LNCaP clone FGC (cell line): ENCODE measurements around the gene KCNJ12.
"Not testable (repeated sequence)": the region's sequence is repeated elsewhere in the genome, so short reads cannot be mapped to it uniquely, and the experiment has no call there.

Source experiments
- DNase-seq: peaks from one replicate; pipeline ENCODE4 v3.0.0-alpha.2; 2011; ENCODE audit warnings: low read depth
- H3K4me3 ChIP-seq: 2 replicates; pipeline ENCODE4 v1.5.1; 2011; ENCODE audit warnings: mild to moderate bottlenecking, low read depth, low read length, control low read depth
- TF ChIP-seq, protein P1 (sequence below): IDR thresholded peaks from 2 replicates; pipeline ENCODE4 v1.5.1; 2012; ENCODE audit warnings: mild to moderate bottlenecking; ENCODE audit not compliant: control insufficient read depth, insufficient read depth; ENCODE audit errors: extremely low read depth

Gene KCNJ12

DNA sequence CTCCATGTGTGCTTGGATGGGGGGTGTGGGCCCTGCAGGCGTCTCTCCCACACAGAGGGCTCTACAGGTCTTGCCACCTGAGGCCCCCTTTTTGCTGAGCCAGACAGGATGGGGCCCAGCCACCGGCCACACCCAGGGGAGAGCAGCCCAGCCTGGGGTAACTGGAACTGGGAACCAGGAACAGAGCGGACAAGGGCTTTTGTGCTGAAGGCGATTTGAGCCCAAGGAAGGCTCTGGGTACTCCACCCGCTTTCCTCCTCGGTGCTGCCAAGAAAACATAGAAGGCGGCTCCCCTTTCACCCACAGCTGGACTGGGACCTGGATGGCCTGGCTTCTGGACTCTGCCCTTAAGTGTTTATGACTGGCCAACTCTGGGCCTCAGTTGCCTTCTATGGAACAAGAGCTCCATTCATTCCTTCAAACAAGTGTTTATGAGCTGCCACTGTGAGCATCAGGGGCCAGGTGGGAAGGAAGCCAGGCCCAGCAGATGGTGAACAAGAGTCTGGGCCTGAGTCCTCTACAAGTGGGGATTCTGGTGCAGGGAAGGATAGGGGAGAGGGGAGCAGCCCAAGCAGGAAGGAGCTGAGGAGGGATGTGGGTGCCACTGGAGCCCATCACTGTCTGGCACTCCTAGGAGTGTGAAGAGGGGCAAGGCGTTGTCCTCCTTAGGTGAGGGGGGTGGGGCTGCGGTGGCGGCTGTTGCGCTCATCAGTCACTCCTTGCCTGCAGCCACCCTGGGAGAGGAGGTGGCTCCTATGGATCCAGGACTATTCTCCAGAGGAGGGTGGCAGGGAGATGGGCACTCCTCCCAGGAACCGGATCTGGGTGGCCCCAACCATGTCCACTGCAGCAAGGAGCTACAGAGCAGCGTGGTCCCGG, 46.4 kb downstream of the KCNJ12 start:
- not testable (repeated sequence) for H3K4me3 ChIP-seq

DNA sequence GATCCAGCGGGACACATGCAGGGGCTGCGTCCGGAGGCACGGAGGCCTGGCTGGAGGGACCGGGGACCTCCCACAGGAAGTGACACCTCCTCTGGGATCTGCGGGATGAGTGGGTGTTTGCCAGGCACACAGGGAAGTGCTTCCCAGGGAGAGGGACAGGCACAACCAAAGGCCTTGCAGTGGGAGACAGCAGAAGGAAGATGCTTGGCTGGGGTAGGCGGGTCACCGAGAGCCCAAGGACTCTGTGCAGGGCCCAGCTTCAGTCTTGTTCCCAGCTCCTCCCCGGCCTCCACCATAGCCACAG, 47.0 kb downstream of the KCNJ12 start:
- not testable (repeated sequence) for DNase-seq, H3K4me3 ChIP-seq

More for the DNA sequence above, 46.4 kb downstream of the KCNJ12 start:
- not testable (repeated sequence) for DNase-seq

DNA sequence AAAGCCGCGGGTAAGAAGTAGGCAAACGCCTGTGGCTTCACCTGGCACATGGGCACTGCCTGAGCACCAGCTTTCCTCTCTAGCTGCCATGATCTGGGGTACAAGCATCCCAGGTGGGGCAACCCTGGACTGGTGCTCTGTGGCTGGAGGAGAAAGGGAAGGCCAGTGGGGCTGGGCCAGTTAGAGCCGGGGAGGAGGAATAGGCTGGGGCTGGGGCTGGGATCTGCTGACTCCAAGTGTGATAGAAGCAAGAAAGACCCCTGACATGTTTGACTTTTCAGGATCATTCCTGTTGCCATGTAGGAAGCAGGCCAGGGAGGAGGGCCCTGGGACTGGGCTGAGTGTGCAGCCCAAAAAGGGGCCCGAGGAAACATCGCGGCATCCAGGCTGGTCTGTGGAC, 48.5 kb downstream of the KCNJ12 start:
- not testable (repeated sequence) for DNase-seq, H3K4me3 ChIP-seq

DNA sequence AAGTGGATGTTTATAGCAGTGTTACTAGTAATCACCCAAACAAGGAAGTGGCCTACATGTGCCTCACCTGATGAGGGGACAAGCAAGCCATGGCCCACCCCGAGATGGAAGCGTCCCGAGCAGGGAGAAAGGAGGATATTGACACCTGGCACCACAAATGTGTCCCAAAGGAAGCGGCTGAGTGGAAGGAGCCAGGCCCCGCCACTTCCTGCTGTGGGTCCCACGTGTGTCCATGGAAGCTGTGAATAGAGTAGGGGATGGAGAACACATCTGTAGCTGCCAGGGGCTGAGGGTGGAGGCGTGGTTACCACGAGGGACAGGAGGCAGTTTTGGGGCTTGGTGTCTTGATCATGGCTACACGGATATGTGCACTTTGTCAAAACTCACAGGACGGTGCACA, 49.2 kb downstream of the KCNJ12 start:
- TF ChIP-seq, protein P1, sequence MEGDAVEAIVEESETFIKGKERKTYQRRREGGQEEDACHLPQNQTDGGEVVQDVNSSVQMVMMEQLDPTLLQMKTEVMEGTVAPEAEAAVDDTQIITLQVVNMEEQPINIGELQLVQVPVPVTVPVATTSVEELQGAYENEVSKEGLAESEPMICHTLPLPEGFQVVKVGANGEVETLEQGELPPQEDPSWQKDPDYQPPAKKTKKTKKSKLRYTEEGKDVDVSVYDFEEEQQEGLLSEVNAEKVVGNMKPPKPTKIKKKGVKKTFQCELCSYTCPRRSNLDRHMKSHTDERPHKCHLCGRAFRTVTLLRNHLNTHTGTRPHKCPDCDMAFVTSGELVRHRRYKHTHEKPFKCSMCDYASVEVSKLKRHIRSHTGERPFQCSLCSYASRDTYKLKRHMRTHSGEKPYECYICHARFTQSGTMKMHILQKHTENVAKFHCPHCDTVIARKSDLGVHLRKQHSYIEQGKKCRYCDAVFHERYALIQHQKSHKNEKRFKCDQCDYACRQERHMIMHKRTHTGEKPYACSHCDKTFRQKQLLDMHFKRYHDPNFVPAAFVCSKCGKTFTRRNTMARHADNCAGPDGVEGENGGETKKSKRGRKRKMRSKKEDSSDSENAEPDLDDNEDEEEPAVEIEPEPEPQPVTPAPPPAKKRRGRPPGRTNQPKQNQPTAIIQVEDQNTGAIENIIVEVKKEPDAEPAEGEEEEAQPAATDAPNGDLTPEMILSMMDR, result no peak
- no peak for DNase-seq
- no peak overlapping the region for H3K4me3 ChIP-seq

DNA sequence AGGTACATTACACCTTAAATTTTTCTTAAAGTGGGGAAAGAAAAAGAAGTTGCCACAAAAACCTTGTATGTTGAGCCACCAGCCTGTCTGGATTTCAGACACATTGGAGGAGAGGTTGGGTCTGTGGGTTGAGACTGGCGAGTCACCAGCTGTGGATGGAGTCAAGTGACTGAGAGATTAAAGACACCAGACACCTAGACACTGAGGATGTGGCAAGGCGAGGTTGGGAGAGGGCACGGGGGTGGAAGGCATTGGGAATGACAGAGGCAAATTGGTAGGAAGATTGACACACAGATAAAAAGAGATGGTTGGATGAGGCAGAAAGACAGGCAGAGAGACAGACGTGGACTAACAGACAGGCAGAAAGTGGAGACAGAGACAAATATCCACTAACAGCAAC, 49.6 kb downstream of the KCNJ12 start:
- H3K4me3 ChIP-seq, result no peak overlapping the region
- TF ChIP-seq, protein P1, result no peak
- no peak for DNase-seq

DNA sequence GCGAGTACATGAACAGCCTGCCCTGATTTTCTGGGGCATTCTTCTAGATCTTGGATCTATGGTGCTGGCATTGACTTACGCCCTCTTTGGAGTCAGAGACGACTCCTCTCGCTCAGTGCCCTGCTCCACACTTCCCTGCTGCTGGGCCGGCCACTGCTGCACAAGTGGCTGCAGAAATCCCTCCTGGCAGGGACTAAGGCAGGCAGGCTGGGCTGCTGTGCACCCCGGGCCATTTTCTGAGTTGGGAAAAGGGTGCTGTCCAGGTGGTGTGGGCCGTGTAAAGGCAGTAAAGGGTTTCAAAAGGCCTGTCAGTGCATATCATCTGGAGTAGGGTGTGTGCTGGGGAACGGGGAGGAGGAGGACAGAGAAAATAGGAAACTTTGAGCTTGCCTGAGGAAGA, 50.1 kb downstream of the KCNJ12 start:
- not testable (repeated sequence) for H3K4me3 ChIP-seq, DNase-seq

DNA sequence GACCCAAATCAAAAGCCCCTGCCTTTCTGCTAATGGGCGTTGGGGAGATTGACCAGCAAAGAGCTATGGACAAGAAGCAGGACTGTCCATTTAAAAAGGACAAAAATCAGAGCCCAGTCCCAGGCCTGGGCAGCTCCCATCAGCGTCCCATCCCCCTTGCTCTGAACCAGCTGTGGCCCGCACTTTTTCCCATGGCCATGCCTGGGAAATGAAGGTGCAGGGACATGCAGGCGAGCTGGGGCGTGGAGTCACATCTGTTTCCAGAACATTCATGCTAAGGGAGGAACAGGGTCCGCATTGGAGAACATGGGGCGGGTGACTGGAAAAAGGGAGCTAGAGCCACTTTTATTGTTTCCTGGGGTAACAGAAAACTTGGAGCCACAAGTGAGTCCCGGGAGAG, 50.7 kb downstream of the KCNJ12 start:
- not testable (repeated sequence) for DNase-seq, H3K4me3 ChIP-seq

DNA sequence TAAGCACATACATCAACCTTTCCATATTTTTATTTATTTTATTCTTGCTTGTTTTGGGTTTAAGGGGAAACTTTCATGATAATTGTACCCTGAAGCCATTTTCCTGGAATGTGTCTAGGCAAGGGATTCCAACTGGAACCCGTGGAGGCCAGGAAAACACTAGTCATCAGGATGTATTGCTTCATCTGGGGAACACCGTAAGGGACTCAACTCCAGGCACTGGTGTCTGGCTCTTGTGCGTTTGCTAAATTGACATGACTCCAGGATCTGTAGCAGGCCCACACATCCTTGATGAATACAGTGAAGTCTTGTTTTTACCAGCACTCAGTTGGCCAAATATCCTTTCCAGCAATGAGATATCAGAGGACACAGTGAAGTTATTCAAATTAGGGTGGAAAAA, 51.6 kb downstream of the KCNJ12 start:
- not testable (repeated sequence) for DNase-seq, H3K4me3 ChIP-seq

DNA sequence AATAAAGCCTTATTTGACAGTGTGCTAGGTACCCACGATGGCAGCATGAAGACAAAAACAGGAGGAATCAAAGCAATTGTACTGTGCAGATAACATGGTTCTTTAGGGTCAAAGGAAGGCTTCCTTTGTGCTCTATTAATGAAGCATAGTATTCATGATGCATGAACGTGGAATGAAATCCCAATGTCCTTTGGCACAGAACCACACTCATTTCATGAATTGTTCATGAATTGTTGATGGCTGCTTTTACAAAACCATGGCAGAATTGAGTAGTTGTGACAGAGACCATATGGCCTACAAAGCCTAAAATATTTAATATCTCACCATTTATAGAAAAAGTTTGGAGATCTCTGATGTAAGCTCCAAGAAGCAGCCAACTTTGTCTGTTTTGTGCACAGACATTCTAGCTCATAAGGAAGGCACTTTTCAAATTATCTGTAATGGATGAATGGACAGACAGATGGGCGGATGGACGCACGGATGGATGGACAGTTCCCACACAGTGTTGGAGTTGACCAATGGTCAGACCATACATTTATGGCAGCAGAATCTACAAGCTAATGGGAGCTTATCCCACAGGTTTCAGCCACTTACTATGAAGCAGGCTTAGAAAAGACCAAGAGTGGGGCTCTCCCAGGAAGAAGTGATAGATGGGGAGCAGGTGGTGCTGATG, 52.7 kb downstream of the KCNJ12 start:
- DNase-seq, H3K4me3 ChIP-seq: not testable (repeated sequence)

DNA sequence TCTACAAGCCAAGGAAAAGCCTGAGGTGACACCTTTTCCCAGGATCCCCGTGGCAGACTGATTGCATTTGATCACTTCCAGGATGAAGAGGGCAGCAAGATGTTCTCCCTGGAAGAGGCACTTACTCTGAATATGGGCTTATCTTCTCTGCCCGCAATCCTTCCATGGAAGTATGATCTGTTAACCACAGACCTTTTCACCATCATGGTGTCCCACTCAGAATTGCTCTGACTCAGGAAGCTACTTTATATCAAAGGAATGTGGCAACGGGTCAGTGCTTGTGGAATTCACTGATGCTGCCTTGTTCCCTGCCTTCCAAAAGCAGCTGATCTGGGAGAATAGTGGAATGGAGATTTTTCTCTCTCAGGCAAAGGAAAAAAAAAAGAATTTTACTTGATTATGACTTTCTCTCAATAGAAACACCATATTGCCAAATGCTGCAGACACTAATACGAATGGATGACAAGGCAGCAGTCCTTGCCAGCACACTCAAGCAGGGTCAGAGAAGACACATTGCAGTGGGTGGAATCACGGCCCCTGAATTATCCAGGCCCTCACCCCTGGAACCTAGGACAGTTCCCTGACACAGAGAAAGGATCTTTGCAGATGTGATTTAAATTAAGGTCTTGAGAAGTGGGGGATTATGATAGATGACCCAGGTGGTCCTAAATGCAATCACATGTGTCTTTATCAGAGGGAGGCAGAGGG, 53.9 kb downstream of the KCNJ12 start:
- DNase-seq, H3K4me3 ChIP-seq: not testable (repeated sequence)

DNA sequence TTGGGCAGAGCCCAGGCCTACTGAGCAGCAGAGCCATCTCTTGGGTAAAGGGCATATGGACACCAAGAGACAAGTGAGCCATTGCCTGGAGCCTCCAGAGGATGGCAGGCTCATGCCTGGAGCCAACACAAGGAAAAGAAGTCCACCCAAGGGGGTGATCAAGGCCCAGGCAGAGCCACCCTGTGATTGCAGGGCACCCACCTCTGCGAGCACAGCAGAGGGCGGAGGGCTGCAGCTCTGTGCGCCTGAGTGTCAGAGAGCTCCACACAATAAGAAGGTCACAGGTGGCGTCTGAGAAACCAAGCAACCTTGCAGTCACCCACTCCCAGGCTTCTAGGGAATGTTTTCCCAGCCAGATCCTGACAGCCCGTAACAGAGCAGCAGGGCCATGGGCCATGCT, 57.8 kb downstream of the KCNJ12 start:
- DNase-seq, result not testable (repeated sequence)

DNA sequence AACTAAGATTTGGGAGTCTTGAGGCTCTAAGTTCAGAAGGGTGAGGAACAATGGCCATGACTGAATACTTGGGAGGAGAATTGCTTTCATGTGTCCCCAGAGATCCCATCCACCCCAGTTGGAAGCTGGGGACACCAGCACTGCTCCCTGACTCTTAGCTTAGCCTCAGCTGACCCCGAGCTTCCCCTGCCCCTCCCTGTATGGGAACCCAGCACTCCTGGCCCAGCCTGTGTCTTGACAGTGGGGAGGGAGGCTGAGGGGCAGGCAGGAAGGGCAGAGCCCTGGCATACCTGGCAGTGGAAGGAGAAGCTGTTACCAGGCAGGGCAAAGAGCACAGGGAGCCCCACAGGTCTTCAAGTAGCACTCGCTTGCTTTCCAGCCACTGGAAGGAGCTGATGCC, 58.8 kb downstream of the KCNJ12 start:
- DNase-seq, H3K4me3 ChIP-seq: not testable (repeated sequence)

More for the DNA sequence above, 57.8 kb downstream of the KCNJ12 start:
- H3K4me3 ChIP-seq, result not testable (repeated sequence)

DNA sequence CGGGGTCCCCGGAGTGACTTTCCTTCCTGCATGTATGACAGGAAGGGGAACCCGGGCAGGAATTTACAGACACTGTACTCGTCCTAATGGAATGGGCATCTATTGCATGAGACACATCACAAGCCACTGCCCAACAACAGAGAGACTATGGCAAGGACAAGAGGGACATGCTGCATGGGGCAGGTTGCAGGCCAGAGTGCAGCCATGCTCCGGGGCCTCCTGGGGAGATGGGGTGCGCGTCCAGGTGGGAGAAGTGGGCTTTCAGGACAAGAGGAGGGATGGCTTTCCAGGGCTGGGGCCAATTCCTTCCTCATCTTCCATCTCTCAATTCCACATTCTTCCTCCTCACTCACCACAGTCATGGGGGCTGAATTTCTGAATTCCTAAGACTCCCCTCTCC, 60.3 kb downstream of the KCNJ12 start:
- DNase-seq, H3K4me3 ChIP-seq: not testable (repeated sequence)

DNA sequence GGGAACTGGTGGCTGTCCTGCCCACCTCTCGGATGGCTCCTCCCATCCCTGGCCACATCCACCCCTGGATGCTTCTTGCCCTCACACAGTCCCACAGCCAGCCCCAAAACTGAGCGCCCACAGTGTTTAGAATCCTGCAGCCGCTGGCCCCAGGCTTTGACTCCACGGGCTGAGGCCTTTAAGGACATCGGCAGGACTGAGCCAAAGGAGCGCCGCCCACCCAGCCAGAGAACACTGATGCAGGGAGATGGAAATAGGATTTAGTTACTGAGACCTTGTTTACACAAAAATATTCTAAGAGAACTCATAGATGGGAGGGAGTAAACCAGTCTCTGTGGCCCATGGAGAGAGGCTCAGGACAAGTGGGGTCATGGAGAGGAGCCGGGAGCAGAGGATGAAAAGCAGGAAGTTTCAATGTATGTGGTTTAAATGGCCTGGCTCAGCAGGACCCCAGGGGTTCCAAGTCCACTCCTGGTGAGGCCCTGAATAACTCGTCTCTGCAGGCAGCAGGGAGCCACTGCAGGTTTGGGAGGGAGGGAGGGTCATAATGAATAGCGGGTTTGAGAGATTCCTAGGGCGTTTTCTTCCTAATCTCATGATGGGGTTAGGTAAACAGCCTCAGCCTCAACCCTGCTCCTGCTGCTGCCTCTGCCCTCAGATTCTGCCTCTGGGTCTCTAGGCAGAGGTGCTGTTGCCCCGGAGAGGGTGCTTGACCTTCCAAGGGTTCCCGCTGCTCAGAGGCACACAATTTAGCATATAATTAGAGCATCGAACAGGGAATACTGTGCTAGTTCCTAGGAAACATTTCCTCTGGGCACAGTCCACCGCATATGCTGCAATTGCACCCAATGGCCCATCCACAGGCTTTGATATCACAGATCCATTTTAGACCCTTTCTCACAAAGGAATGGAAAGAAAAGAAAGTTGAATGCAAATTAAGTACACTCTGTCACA, 61.0 kb downstream of the KCNJ12 start:
- H3K4me3 ChIP-seq, DNase-seq: not testable (repeated sequence)

DNA sequence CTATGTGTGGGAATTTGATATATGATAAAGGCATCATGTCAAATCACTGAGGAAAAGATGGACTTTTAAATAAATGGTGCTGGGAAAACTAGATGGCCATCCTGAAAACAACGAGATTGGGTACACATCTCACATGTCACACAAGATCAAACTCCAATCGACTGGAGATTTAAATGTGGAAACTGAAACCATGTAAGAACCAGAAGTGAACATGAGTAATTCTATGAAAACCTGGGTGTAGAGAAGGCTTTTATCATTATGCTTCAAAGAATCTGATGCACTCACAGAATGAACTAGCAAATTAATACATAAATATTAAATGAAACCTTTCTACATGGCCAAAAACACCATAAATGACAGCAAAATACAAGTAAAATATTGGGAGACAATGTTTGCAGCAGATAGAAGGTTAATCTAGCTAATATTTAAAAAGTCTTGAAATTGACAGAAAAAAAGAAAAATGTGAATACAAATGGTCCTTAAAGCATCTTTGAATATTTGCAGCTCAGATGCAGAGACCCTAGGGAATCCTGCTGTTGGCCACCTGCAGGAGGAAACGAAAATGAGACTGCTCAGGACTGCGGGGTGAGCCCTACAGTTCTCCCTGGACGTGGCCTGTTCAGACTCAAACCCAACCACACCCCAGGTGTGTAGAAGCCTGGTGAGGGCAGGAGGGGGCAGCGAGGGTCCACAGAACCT, 62.3 kb downstream of the KCNJ12 start:
- DNase-seq, H3K4me3 ChIP-seq: not testable (repeated sequence)
